Measurements from ENCODE around the gene SHANK2.

The SHANK2 gene

GRCh38 chr11:71221821-71222220 lies 30.6 kb downstream of the SHANK2 start:
- Histone ChIP-seq H3F3A (ENCODE audit: low read depth) (no peaks in the 10 kb centered on the region), H3K36me3 (ENCODE audit: insufficient read depth, low read length) (no peaks in the 10 kb centered on the region), H3K4me1 (ENCODE audit: insufficient read depth, low read length, poor library complexity, severe bottlenecking) (no peaks in the 10 kb centered on the region), H4K20me1 (ENCODE audit: insufficient read depth, low read length, poor library complexity, severe bottlenecking) (no peaks in the 10 kb centered on the region), H3K9me3 (ENCODE audit: insufficient read depth, low read depth, low read length) (peaks cover 11% of the 10 kb centered on the region; the same call in 1 of the 2 replicates), H3K27me3 (ENCODE audit: insufficient read depth, low read length, poor library complexity, severe bottlenecking) (no peaks in the 10 kb centered on the region), H2AFZ (ENCODE audit: low read length) (no peak overlapping the region), H3K9ac (ENCODE audit: low read depth, low read length, poor library complexity, severe bottlenecking) (no peak overlapping the region), H3K79me2 (ENCODE audit: insufficient read depth, low read length) (no peaks in the 10 kb centered on the region), H3K9me2 (replicated peaks; ENCODE audit: low read depth, low read length) (no peaks in the 10 kb centered on the region), H3K4me3 (ENCODE audit: low read length, poor library complexity, severe bottlenecking) (no peak overlapping the region), H3K4me2 (ENCODE audit: low read depth, low read length, poor library complexity, severe bottlenecking) (no peak overlapping the region)
- no peak for TF ChIP-seq EZH2phosphoT487 (IDR thresholded peaks at IDR 0.05; ENCODE audit: borderline replicate concordance)
- no peak for TF ChIP-seq CTCF (conservative IDR thresholded peaks at IDR 0.05; ENCODE audit: low read length)

- no peaks in the 10 kb centered on the region for H3K79me2 ChIP-seq (ENCODE audit: insufficient read depth, low read length)
- TF ChIP-seq CTCF (conservative IDR thresholded peaks at IDR 0.05; ENCODE audit: low read length), result no peak
- no peak for TF ChIP-seq EZH2phosphoT487 (IDR thresholded peaks at IDR 0.05; ENCODE audit: borderline replicate concordance)
- H3K4me3 ChIP-seq (ENCODE audit: low read length, poor library complexity, severe bottlenecking), result no peak overlapping the region
- H4K20me1 ChIP-seq (ENCODE audit: insufficient read depth, low read length, poor library complexity, severe bottlenecking), result no peaks in the 10 kb centered on the region
- H3K36me3 ChIP-seq (ENCODE audit: insufficient read depth, low read length), result no peaks in the 10 kb centered on the region
- no peak overlapping the region for H3K9ac ChIP-seq (ENCODE audit: low read depth, low read length, poor library complexity, severe bottlenecking)
- no peaks in the 10 kb centered on the region for H3K9me2 ChIP-seq (replicated peaks; ENCODE audit: low read depth, low read length)
- no peaks in the 10 kb centered on the region for H3K27me3 ChIP-seq (ENCODE audit: insufficient read depth, low read length, poor library complexity, severe bottlenecking)
- no peak overlapping the region for H3K4me2 ChIP-seq (ENCODE audit: low read depth, low read length, poor library complexity, severe bottlenecking)
- no peaks in the 10 kb centered on the region for H3K4me1 ChIP-seq (ENCODE audit: insufficient read depth, low read length, poor library complexity, severe bottlenecking)
- H3F3A ChIP-seq (ENCODE audit: low read depth), result no peaks in the 10 kb centered on the region
- H2AFZ ChIP-seq (ENCODE audit: low read length), result no peak overlapping the region
- H3K9me3 ChIP-seq (ENCODE audit: insufficient read depth, low read depth, low read length), result peaks cover 11% of the 10 kb centered on the region; the same call in 1 of the 2 replicates
These were observed 31.2 kb downstream of the SHANK2 start for GRCh38 chr11:71221201-71221600.

GRCh38 chr11:71218789-71219499 lies 33.4 kb downstream of the SHANK2 start:
- no peak overlapping the region for H2AFZ ChIP-seq (ENCODE audit: low read length)
- H3K9me3 ChIP-seq (ENCODE audit: insufficient read depth, low read depth, low read length), result peaks cover 12% of the 10 kb centered on the region; the same call in 1 of the 2 replicates
- TF ChIP-seq CTCF (conservative IDR thresholded peaks at IDR 0.05; ENCODE audit: low read length) (no peak), EZH2phosphoT487 (IDR thresholded peaks at IDR 0.05; ENCODE audit: borderline replicate concordance) (no peak)
- no peaks in the 10 kb centered on the region for H3F3A ChIP-seq (ENCODE audit: low read depth)
- no peak overlapping the region for H3K4me3 ChIP-seq (ENCODE audit: low read length, poor library complexity, severe bottlenecking)
- no peaks in the 10 kb centered on the region for H3K36me3 ChIP-seq (ENCODE audit: insufficient read depth, low read length)
- H3K9me2 ChIP-seq (replicated peaks; ENCODE audit: low read depth, low read length), result no peaks in the 10 kb centered on the region
- no peaks in the 10 kb centered on the region for H4K20me1 ChIP-seq (ENCODE audit: insufficient read depth, low read length, poor library complexity, severe bottlenecking)
- H3K79me2 ChIP-seq (ENCODE audit: insufficient read depth, low read length), result no peaks in the 10 kb centered on the region
- no peak overlapping the region for H3K9ac ChIP-seq (ENCODE audit: low read depth, low read length, poor library complexity, severe bottlenecking)
- no peaks in the 10 kb centered on the region for H3K4me1 ChIP-seq (ENCODE audit: insufficient read depth, low read length, poor library complexity, severe bottlenecking)
- no peak overlapping the region for H3K4me2 ChIP-seq (ENCODE audit: low read depth, low read length, poor library complexity, severe bottlenecking)
- H3K27me3 ChIP-seq (ENCODE audit: insufficient read depth, low read length, poor library complexity, severe bottlenecking), result no peaks in the 10 kb centered on the region
